Measurements from ENCODE around the gene ZBTB43.

- TF ChIP-seq POLR2A (IDR thresholded peaks at IDR 0.05; ENCODE audit: low read depth, low read length) (no peak), MXI1 (IDR thresholded peaks at IDR 0.05; ENCODE audit: borderline replicate concordance, low read depth, low read length) (no peak), CTCF (conservative IDR thresholded peaks at IDR 0.05; ENCODE audit: low read depth, low read length) (no peak), ELK1 (IDR thresholded peaks at IDR 0.05; ENCODE audit: borderline replicate concordance, low read depth, low read length) (no peak), RAD21 (IDR thresholded peaks at IDR 0.05; ENCODE audit: low read length) (no peak)
Measured at GRCh38 chr9:126782053-126782388, 22.8 kb upstream of the ZBTB43 start.

Data from IMR-90 (cell line).